OCI-M2 (cell line): ENCODE measurements around the gene BMP7.

ENCODE experiments used
- DNase-seq: peaks from one replicate; lab custom pipeline; 2025; ENCODE audit not compliant: unreplicated experiment; lab: John Stamatoyannopoulos, UW

The BMP7 gene

DNA sequence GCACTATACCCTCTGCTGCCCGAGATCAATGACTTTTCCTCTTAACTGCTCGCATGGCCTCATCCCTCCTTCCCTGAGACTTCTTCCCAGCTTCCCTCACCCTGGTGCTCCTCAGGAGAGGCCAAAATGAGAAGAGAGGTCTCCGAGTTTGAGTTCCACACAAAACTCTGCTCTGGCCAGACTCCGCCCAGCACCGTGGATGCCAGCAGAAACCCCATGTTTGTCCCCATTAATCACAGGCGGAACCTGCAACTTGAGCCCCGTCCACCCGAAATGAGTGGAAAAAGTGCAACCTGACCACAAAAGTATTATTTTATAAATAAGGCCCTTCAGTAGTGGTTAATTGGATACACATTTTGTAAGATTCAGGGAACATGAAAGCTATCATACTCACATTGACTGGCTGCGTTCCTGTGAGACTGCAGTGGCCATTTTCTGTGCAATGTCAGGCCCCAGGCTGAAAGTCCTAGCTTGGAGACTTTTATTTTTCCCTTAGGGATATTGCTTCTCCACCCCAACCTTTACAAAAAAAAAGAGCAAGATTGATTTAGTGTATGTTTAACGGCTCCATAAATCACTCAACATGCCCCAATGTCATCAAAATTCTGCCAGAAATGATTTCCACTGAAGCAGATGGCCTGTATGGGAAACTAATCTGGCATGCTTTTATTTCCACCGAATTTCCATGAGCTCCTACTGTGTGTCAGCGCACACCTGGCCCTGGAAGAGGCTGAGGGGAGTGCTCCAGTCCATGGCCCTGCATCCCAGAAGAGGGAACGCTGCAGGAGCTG, 134.6 kb downstream of the BMP7 start:
- no peak for DNase-seq

DNA sequence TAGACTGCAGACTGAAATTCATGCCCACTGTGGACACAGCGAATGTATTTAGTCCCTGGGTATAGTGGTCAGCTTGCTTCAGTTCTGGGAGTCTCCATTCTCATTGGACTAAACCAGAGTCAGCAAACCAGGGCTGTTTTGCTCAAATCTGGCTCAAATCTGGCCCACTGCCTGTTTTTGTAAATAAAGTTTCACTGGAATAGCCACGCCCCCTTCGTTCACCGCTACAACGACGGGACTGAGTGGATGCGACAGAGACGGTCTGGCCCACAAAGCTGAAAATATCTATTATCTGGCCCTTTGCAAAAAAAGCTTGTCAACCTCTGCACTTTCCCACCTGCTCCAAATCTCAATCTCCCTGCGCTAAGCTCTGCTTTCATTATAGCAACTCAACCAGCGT, 135.4 kb downstream of the BMP7 start:
- no peak for DNase-seq

DNA sequence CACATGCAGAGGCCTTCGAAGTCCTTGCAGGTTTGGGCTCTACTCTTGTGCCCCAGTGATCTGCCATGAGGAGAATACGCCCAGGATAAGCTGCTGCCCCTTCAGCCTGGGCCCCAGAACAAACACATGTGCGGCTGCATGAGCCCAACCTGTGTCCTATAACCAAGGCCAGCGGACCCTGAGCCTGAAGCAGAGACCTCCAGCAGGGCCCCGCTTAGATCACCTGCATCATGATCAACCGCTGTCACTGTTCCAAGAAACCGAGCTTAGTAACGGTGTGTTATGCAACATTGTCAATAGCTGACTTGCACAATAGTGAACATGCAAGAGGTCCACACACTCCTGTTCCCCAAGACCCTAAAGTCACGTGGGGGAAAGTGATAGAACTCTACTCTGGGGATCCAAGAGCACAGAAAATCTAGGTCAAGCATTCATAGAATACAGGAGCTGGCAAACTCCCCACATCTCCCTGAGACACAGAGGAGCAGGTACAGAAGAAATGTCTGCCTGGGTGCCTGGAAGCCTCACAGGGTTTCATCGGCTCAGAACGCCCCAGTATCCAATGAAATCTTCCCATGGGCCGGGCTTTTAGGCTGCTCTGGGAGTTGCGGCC, 136.2 kb downstream of the BMP7 start:
- DNase-seq: no peak

DNA sequence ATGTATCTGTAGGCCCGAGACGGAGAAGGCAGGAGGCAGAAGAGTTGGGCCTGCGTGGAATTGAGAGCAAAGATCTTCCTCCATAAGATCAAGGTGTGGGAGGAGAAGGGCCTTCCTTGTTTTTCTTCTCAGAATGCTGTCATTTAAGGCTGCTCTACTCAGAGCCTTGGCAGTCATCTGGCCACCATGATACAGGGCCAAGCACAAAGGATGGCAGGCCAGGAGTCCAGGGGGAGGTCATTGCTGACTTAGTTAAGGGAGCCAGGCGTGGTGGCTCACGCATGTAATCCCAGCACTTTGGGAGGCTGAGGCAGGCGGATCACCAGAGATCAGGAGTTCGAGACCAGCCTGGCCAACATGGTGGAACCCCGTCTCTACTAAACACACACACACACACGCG, 137.1 kb downstream of the BMP7 start:
- no peak for DNase-seq

DNA sequence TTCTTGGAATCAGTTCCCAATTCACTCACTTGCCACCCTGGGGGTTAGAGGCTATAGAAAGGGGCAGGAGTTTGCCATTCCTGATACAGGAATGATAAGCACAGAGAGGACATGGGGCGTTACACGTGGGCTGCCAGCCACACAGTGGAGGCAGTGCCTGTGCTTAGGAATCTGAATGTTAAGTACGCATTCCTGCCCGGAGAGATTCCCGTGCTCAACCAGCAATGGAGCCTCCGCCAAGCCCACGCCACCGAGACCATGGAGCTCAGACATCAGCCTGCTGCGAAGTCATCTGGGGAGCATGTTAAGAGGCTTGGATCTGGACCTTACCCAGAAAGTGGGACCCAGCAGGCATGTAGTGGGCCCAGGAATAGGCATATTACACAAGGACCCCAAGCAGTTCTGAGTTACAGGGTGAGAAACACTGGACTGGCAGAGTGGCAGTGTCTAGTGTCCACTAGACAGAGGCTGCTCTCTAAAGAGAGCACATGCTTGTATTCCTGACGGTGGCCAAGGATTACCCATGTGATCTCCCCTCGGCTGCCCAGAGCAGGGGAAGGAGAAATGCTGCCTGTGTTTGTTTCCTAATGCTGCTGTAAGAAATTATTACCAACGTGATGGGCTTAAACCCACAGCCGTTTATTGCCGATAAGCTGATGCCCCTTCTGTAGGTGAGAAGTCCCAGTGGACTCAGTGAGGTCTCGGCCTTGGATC, 138.2 kb downstream of the BMP7 start:
- no peak for DNase-seq

DNA sequence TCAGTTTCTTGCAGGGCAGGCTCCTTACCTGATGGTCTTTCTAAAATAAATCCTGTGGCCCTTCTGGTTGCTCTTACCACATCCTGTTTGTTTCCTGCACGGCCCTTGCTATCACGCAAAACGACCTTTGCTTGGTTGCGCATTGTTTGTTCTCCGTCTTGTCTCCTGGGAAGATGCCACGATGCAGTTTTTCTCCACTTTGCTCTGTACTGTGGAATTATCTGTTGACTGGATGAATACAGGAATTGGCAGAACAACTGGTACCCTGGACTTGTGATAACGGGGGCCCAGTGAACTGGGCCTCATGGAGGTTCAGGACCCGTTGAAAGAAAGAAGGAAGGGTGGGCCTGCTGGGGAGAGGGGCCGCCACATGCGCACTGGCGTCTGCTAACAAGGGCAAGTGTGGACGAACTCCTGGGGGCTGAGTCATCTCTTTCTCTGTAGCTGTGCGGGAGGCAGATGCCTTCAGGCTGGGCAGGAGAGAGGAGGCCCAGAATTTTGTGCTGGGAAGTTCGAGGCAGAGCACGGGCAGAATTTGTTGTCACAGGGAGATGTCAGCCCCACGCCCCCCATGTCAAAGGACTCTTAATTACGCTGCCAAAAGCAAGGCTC, 139.9 kb downstream of the BMP7 start:
- no peak for DNase-seq

DNA sequence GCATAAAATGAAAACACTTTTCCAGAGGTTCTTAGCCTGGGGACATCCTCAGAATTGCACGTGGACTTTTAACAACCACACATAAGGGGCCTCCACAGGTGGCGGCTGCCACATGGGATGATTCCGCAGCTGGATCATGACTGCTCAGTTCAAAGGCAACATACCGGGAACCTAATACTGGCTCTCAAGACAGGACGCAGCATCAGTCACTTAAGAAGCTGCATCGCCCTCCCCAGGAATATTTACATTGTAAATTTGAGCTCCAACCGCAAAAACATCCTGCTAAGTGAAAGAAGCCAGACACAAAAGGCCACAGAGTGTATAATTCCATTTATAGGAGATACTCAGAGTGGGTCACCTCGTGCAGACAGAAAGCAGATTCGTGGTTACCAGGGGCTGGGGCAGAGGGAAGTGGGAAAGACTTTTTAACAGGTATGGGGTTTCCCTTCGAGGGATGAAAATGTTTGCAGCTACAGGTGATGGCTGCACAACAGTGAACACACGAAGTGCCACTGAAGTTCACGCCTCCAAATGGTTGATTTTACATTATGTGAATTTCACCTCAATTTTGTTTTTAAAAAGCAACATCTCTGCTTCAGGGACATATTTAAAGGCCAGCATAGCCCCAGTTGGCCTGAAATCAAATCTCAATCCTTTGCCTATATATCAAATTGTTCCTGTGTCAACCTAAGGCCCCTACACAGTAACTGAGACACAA, 141.5 kb downstream of the BMP7 start:
- DNase-seq: no peak

DNA sequence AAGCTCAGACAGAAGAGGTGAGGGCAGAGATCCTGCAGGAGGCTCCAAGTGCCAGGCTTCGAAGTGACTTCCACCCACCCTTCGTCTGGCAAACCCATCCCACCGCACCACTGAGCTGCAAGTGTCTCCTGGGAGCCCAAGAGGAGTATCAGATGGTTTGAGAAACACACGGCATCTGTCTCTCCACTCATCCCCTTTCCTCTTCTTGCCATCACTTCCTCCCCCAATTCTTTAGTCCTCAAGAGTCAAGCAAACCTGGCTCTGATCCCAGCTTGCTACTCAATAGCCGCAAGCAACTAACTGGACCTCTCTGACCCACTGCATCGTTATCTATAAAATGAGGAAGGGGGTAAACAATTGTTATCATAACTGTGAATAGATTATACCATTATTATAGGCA, 142.1 kb downstream of the BMP7 start:
- no peak for DNase-seq

DNA sequence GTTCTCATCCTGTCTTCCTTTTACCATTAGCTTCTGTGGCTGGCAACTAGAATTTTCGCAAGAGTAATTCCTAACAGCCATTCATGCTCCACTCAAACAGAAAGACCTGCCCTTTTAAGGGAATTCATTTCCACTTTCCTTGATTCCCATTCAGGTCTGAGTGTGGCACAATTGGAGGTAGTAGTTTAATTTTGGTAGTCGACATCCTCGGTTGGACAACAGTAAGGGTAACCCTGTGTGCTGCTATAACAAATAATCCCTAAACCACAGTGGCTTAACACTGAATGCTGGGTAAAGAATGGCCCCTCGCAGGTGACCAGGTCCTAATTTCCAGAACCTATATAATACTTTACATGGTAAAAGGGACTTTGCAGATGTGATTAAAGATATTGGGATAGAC, 142.9 kb downstream of the BMP7 start:
- no peak for DNase-seq

DNA sequence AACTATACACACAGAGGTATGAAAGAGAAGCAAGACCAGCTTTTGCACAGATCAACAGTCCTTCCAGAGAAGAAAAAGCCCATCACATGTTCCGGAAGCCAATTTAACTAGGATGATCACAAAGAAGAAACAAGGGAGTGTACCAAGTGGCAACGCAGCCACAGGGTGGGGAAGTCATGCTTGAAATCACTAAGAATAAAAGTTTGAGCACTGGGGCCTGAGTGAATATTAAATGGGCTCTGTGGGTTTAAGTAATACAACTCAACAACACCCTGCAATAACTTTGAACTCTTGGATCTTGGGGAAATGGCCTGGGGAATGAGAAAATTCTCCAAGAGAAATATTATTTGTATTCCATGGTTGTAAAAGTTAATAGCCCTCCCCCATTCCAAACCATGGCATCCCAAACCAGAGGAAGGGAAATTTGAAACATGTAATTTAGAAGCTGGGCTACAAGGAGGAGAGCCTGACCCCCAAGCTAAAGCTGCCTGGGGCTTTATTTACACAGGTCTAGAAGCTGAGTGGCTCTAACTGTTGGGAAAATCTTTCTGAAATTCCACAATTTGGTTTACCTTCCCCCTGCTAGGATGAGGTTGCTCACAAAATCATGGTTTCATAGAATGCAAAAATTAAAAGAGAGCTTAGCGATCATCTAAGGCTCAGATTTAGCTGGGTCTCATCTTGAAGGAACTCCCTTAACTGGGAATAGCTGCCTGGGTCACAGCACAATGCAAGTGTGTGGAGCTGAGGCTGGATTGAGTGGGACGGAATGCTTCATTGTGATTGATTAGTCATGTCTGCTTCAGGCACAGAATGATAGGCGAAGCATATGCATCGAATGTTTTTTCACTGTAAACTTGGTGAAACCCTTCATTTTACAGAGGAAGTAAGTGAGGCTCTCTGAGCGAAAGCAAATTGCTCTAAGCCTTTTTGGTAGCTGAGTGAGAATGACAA, 143.6 kb downstream of the BMP7 start:
- no peak for DNase-seq

DNA sequence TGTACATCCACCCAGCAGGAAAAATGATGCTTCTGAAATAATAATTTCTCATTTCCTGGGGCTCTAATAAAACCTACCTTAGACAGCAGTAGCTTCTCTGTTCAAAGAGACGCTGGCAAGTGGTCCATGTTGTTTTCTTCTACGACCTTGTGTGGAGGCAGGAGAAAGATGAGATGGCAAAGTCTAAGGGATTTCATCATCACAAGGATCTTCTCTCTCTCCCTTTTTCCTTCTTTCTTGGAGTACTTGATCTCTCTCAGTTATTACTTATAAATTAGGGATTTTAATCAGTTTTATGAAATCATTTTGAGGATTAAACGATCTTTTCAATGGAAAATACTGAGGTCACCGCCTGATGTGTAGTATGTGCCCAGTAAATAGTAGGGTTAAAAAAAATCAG, 147.5 kb downstream of the BMP7 start:
- no peak for DNase-seq
